SK-N-MC (cell line): ENCODE results near the gene POLRMT.

Experiments
- EZH2 ChIP-seq: fragments of 200-600 bp; sonication (generic); IDR thresholded peaks from one replicate; pipeline ENCODE4 v1.6.1; 2017; ENCODE audit warnings: antibody characterized with exemption
- POLR2AphosphoS5 ChIP-seq: IDR thresholded peaks from 2 replicates; pipeline ENCODE4 v1.6.1; 2012; ENCODE audit warnings: mild to moderate bottlenecking, low read depth, low read length, borderline replicate concordance

DNA sequence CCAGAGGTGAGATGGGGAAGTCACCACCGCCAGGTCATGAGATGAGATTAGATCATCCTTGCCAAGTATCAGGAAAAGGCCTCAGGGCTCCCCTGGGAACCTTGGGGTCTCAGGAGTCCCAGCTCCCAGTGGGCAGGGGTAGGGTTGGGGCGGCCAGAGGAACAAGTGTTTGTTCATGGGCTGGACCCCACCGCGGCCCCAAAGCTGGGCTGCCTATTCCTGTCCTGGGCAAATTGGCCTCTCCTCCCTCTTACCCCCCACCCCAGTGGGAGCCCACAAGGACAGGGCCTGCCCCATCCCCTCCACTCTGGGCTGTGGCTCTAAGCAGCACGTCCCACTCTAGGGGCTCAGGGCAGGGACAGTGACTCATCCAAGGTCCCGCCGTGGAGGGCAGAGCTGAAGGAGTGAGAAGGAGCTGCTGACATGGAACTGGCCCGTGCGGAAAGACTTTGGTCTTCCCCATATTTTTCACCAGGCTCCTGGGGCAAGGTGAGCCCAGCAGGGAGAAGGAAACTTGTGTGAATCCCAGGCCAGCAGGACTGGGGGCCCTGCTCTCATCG, 47.7 kb downstream of the POLRMT start:
- TF ChIP-seq POLR2AphosphoS5 (no peak), EZH2 (no peak)
